HG03575 (cell line): Measurements from ENCODE around the gene SPATA20.

Experiments
- ATAC-seq: cut with Tn5 transposase; IDR thresholded peaks from one replicate; pipeline ENCODE4 v1.9.1; 2021; ENCODE audit not compliant: unreplicated experiment, insufficient number of reproducible peaks, low FRiP score; ENCODE audit errors: extremely low read depth

The SPATA20 gene

DNA sequence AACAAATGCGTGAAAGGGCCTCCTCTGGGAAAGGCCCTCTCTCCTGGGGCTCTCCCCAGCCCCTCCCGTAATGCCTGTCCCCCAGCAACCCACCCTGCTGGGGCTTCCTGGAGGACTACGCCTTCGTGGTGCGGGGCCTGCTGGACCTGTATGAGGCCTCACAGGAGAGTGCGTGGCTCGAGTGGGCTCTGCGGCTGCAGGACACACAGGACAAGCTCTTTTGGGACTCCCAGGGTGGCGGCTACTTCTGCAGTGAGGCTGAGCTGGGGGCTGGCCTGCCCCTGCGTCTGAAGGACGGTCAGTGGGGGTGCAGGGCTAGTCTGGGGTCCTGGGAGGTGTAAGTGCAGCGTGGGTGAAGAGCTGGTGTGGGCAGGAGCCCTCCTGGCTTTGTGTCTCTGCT lies 4.9 kb downstream of the SPATA20 start:
- ATAC-seq: no peak

- ATAC-seq: no peak
Measured at GRCh38 chr17:50554201-50554600, 7.2 kb downstream of the SPATA20 start.

DNA sequence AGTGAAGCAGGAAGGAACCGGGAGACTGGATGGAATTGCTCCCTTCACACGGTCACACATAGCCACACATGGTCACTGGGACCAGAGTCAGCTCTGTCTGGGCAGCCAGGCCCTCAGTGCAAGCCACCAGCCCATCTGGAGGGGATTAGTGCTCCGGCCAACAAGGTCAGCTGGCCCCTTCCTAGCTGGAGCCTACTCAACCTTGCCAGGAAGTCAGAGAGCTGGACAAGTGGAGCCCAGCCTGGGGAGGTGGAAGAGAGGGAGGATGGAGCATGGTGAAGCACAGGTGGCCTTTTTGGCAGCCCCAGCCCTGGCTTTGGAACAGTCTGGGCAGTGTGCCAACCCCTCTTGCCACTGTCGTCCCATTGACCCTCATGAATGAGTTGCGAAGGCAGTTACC lies 9.8 kb downstream of the SPATA20 start:
- ATAC-seq: no peak

DNA sequence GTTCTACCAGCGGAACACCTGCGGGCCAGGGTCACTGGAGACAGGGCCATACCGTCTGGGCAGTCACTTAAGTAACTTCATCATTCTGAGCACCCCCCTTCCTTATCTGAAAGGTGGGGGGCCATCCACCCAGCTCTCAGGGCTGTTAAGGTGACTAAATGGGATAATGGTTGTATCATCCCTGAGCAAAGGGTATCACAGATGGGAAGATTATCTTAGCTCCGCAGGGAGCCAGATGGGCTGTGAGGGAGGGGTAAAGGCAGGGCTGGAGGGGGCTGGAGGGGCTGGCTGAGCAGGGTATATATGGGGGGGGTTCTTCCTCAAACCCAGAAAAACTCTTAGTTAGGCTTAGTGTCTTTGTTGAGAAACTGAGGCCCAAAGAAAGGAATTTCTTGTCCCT lies 10.7 kb downstream of the SPATA20 start:
- no peak for ATAC-seq

DNA sequence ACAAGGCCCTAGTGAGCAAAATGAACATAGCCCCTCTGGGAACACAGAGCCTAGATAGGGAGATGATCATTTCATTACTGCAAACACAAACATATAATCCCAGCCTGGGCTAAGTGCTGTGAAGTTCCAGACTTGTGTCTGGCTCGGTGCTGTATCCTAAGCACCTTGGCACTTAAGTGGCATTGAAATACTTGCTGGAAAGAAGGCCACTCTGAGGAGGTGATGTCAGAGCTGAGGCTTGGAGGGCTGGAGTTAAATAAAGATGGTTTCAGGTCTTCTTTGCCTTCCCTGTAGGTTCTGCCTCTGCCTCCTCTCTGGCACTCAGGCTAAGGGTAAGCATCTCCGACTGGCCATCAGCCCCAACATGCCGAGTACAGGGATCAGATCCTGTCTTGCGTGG lies 11.1 kb downstream of the SPATA20 start:
- ATAC-seq: no peak

DNA sequence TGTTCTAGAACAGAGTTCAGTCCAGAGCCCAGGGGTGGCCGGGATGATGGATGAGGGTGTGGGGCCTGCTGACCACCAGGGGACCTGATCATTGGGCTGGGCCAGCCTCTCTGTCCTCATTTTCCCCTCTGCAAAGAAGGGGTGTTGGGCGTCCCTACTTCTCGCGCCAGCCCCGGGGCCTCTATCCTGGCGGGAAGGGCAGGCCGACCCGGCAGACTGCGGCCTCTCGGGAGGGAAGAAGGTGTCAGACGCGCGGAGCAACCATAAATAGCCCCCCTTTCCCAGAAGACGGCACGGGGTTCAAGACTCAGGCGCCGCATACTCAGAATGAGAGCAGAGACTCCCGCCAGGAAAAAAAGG lies 11.6 kb downstream of the SPATA20 start:
- no peak for ATAC-seq

DNA sequence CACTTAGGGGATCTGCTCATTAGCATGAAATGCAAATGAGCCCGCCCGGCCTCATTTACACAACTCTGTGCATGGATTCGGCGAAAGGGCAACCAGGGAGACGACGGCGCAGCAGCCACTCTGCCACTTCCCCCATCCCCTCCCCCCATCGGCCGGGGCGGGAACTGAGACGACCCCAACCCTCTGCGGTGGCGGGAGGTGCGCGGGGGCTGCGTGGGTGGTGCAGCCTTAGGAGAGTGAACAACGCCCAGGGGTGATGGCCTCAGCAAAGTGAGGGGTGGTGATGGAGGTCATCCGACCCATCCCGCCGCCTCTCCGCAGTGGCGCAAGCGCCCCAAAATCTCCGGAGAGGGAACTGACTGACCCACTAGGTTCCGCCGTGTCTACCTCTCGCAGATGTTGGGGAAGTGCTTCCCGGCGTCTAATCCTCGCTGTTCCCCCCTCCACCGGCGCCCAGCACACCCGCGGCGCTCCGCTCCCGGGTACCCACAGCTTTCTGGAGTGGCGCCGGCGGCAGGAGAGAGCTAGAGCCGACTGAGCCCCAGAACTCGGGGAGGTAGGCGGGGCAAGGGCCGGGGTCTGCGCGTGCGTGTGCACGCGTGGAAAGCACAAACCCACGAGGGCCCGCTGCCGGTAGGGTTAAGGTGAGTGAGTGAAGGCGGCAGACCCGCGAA lies 12.1 kb downstream of the SPATA20 start:
- ATAC-seq: no peak

- no peak for ATAC-seq
Measured at GRCh38 chr17:50559674-50560184, 12.8 kb downstream of the SPATA20 start.

GRCh38 chr17:50560185-50560824 lies 13.3 kb downstream of the SPATA20 start, which contains the start of gene CACNA1G:
CACNA1G (plus strand) TSS chr17:50560715; CDS start chr17:50561460, 745 bp downstream.
- ATAC-seq: no peak

DNA sequence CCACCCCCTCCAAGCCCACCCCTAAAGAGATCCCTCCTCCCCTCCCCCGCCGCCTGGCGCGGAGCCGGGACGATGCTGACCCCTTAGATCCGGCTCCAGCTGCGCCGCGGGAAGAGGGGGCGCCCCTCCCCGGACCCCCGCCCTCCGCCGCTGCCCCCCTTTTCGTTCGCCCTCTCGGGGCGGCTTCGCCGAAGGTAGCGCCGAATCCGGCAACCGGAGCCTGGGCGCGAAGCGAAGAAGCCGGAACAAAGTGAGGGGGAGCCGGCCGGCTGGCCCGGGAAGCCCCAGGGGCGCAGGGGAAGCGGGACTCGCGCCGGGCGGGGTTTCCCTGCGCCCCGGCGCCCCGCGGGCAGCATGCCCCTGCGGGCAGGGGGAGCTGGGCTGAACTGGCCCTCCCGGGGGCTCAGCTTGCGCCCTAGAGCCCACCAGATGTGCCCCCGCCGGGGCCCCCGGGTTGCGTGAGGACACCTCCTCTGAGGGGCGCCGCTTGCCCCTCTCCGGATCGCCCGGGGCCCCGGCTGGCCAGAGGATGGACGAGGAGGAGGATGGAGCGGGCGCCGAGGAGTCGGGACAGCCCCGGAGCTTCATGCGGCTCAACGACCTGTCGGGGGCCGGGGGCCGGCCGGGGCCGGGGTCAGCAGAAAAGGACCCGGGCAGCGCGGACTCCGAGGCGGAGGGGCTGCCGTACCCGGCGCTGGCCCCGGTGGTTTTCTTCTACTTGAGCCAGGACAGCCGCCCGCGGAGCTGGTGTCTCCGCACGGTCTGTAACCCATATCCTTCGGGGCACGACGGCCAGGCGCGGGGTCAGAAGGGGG lies 14.2 kb downstream of the SPATA20 start:
- ATAC-seq: no peak

DNA sequence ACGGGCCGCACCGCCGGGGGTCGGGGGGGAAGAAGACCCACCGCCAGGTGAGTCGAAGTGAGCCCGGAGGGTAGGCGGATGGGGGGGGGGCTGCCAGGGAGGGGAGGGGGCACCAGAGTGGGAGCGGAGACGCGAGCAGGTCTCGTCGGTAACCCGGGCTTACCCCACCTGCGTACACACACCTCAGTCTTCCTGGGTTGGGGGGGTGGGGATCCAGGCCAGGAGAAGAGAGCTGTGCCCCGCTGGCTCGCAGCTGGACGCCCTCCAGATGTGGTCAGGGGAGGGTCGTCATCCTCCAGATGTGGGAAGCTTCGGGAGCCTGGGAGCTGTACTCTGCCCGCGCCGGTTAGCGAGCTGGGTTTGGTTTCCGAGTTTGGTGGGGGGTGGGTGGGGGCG lies 14.8 kb downstream of the SPATA20 start:
- ATAC-seq: no peak

DNA sequence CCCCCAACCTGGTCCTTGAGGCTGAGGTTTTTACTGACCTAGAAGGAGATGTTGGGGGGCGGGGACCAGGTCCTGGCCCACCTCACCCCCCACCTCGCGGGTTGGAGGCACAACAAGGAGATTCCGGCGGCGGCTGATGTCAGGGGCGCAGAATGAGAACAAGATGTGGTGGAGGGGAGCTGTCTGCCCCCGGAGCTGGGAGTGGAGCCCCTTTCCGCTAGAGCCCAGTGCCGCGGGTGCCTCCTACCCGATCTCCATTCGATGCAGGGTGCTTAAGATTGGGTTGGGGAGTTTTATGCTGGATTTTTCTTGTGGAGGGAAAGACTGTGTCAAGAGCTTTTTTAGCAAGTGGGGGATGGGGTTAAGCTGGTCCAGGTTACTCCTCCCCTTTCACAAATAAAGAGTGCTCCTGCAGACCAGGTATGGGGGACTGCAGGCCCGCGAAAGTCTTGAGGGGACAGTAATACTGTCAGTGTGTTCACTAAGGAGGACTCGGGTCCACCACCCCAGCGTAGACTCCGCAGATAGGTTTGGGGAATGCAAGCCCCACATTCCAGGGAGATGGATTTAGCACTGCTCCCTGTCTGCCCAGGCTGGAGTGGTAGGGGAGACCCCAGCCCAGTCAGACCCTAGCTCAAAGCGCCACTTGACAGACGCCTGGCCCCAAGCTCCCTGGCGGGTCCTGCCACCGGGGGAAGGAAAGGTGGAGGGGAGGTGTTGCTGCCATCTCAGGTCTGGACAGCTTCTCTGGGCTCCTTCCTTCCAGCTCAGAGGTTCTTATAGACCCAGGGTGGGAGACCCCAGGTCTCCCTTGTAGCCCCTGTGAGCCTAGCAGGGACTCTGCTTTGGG lies 15.5 kb downstream of the SPATA20 start:
- no peak for ATAC-seq

DNA sequence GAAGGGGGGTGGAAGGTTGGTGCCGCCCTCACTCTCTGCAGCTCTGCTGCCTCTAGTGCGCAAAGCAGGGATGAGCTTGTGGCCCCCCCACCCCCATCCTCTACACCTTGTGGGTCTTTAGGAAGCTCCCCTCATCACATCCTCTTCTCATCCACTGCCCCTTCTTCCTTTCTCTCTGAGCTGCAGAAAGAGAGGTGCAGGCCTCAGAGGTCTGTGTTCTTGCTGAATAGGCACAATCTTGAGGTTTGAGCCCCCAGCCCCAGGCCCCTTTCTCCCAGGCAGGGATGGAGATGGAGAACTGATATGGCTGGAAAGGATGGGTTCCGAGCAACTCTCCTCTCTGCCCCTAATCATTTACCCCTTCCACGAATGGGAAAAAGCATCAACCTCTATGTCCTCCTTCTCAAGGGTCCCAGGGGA lies 16.1 kb downstream of the SPATA20 start:
- ATAC-seq: no peak

DNA sequence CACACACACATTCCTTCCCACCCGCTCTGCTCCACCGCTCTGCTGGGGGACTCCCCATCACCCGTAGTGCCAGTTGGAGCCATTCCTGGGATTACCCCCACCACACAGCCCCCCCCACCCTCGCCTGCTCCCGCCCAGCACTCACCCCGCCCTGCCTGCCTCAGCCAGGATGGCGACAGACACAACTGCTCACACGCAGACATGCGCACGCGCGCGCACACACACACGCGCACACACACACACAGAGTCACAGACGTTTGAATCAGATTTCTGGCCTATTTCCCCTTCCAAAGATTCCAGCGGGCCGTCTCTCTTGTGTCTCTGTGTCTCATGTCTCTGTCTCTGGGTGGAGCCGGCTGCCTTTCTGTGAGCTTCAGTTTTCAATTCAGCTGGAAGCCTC lies 17.9 kb downstream of the SPATA20 start:
- ATAC-seq: no peak

- no peak for ATAC-seq
Measured at GRCh38 chr17:50565402-50566350, 18.7 kb downstream of the SPATA20 start.

GRCh38 chr17:50566886-50567285 lies 19.9 kb downstream of the SPATA20 start:
- no peak for ATAC-seq

GRCh38 chr17:50568659-50569058 lies 21.7 kb downstream of the SPATA20 start:
- no peak for ATAC-seq

GRCh38 chr17:50569592-50569991 lies 22.6 kb downstream of the SPATA20 start:
- no peak for ATAC-seq
